ENCODE results near the gene HPCAL1.

The HPCAL1 gene

GRCh38 chr2:10448576-10449485 is 146.1 kb downstream of the HPCAL1 start:
- H3K27ac ChIP-seq: peak overlapping the region; percentile 87
- no peak; the same call in 1 of the 2 replicates for TF ChIP-seq CTCF (conservative IDR thresholded peaks at IDR 0.05)

GRCh38 chr2:10449486-10449831 is 146.8 kb downstream of the HPCAL1 start:
- no peak for TF ChIP-seq CTCF (conservative IDR thresholded peaks at IDR 0.05)
- H3K27ac ChIP-seq: no peak overlapping the region

- TF ChIP-seq CTCF (conservative IDR thresholded peaks at IDR 0.05): no peak
- no peak overlapping the region for H3K27ac ChIP-seq
Measured at GRCh38 chr2:10449838-10450691, 147.4 kb downstream of the HPCAL1 start.

GRCh38 chr2:10451819-10452218 is 149.1 kb downstream of the HPCAL1 start:
- peak overlapping the region; percentile 73 for H3K27ac ChIP-seq
- TF ChIP-seq CTCF (conservative IDR thresholded peaks at IDR 0.05): no peak

GRCh38 chr2:10452312-10452711 is 149.6 kb downstream of the HPCAL1 start:
- H3K27ac ChIP-seq: peak overlapping the region; percentile 73
- TF ChIP-seq CTCF (conservative IDR thresholded peaks at IDR 0.05): no peak

- TF ChIP-seq CTCF (conservative IDR thresholded peaks at IDR 0.05): no peak
- peak overlapping the region; percentile 73; the same call in 1 of the 2 replicates for H3K27ac ChIP-seq
Measured at GRCh38 chr2:10452956-10453904, 150.5 kb downstream of the HPCAL1 start.

Data from VCaP (cell line).